HG03025 (cell line): ENCODE measurements around the gene RAF1.
"Not testable (repeated sequence)": the region's sequence is repeated elsewhere in the genome, so short reads cannot be mapped to it uniquely, and the experiment has no call there.

ENCODE experiments used
- ATAC-seq: cut with Tn5 transposase; IDR thresholded peaks from one replicate; pipeline ENCODE4 v1.9.1; 2021; ENCODE audit warnings: mild to moderate bottlenecking, moderate library complexity; ENCODE audit not compliant: unreplicated experiment, low FRiP score

Gene RAF1

GRCh38 chr3:12569836-12570235, 94.1 kb downstream of the RAF1 start:
- no peak for ATAC-seq

GRCh38 chr3:12568747-12569146, 95.2 kb downstream of the RAF1 start:
- no peak for ATAC-seq

- no peak for ATAC-seq
Measured at GRCh38 chr3:12566976-12567375, 96.9 kb downstream of the RAF1 start.

GRCh38 chr3:12562451-12562850, 101.5 kb downstream of the RAF1 start:
- ATAC-seq: no peak

GRCh38 chr3:12561397-12561796, 102.5 kb downstream of the RAF1 start:
- no peak for ATAC-seq

GRCh38 chr3:12560505-12561190, 103.3 kb downstream of the RAF1 start:
- ATAC-seq: no peak

- ATAC-seq: no peak
Measured at GRCh38 chr3:12559520-12559919, 104.4 kb downstream of the RAF1 start.

- no peak for ATAC-seq
Measured at GRCh38 chr3:12558706-12559105, 105.2 kb downstream of the RAF1 start.

- no peak for ATAC-seq
Measured at GRCh38 chr3:12557473-12558100, 106.3 kb downstream of the RAF1 start.

GRCh38 chr3:12556690-12557472, 107.0 kb downstream of the RAF1 start, which contains the start of gene MKRN2:
Gene MKRN2 (plus strand): TSS chr3:12557087. CDS start chr3:12557151, 64 bp downstream.
- peak; percentile 77 for ATAC-seq

- ATAC-seq: peak; percentile 10
Measured at GRCh38 chr3:12556314-12556689, 107.6 kb downstream of the RAF1 start.

- ATAC-seq: no peak
Measured at GRCh38 chr3:12553921-12554391, 110.0 kb downstream of the RAF1 start.

GRCh38 chr3:12549971-12550760, 113.8 kb downstream of the RAF1 start:
- ATAC-seq: no peak

- ATAC-seq: no peak
Measured at GRCh38 chr3:12545473-12545791, 118.5 kb downstream of the RAF1 start, which contains the start of gene MKRN2OS. Gene MKRN2OS (minus strand): TSS chr3:12545499. CDS start chr3:12545464, 35 bp downstream.

- ATAC-seq: no peak
Measured at GRCh38 chr3:12544652-12545472, 119.1 kb downstream of the RAF1 start.

GRCh38 chr3:12543497-12543896, 120.4 kb downstream of the RAF1 start:
- ATAC-seq: not testable (repeated sequence)

- no peak for ATAC-seq
Measured at GRCh38 chr3:12541625-12542024, 122.3 kb downstream of the RAF1 start.

GRCh38 chr3:12536423-12536822, 127.5 kb downstream of the RAF1 start:
- no peak for ATAC-seq
